ENCODE measurements around the gene AKAP1.
"Not testable (repeated sequence)": the region's sequence is repeated elsewhere in the genome, so short reads cannot be mapped to it uniquely, and the experiment has no call there.

Gene AKAP1

DNA sequence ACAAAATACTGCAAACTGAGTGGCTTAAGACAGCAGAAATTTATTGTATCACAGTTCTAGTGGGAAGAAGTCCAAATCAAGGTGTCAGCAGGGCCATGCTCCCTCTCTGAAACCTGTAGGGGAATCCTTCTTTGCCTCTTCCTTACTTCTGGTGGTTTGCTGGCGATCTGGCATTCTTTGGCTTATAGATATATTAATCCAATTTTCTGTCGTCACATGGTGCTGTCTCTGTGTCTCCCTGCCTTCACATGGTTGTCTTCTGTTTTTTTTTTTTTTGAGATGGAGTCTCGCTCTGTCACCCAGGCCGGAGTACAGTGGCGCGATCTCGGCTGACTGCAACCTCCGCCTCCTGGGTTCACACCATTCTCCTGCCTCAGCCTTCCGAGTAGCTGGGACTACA is 6.8 kb upstream of the AKAP1 start:
- no peak for DNase-seq

- DNase-seq: no peak
These were observed 4.3 kb upstream of the AKAP1 start for GRCh38 chr17:57080718-57081117.

DNA sequence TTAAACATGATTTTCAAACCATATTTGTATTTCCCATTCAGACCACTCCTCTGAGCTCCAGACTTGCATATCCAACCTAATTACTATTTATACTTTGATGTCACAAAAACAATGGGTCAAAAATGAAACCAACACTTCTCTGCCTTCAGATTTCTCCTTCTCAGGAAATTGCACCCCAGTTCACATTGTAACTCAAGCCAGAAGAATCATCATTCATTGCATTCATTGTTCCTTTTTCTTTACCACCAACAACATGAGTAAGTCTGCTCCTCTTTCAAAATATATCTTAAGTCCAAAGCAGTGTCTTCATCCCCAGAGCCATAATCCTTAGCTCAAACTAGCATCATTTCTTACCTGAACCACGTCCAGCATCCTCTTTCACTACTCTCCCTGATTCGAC is 2.6 kb upstream of the AKAP1 start:
- peak; percentile 59 to 64 for DNase-seq

DNA sequence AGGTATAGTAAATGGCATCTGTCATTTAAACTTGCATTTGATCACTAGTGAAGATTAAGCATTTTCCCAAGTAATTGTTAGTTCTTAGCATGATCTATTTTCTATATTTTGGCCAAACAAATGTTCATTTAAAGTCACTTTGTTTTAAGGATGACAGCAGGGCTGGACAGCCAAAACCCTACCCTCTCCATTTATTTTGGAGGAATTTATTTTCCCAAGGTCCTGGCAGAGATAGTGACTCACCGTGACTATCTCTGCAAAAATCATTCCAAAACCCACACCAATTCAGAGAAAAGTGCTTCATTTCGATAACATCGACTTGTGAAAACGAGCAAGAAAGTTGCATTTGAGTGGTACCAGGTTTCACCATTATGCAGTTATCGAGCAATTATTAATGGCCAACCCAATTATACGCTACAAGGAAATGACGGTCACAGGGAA is 665 bp upstream of the AKAP1 start:
- no peak for DNase-seq

- DNase-seq: peak; percentile 44 to 52
These were observed 512 bp downstream of the AKAP1 start for GRCh38 chr17:57085448-57086068.

- DNase-seq: peak; percentile 26 to 35
These were observed 1.3 kb downstream of the AKAP1 start for GRCh38 chr17:57086069-57086930.

GRCh38 chr17:57088298-57088697 is 3.3 kb downstream of the AKAP1 start:
- no peak for DNase-seq

DNA sequence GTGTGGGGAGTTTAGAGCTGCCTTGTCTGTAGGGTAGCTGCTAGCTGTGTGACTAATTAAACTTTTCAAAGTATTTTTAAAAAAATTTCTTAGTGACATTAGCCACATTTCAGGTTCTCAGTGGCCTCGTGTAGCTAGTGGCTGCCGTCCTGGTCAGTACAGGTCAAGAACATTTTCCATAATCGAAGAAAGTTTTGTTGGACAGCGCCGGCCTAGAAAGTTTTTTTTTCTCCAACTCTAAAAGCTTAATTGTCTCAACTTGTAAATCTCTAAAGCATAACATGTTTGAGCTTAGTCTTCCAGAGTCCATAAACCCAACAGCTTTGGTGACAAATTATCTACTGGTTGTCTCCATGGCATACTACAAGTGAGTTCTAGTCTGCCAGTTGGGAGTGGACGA is 4.3 kb downstream of the AKAP1 start:
- no peak for DNase-seq

DNA sequence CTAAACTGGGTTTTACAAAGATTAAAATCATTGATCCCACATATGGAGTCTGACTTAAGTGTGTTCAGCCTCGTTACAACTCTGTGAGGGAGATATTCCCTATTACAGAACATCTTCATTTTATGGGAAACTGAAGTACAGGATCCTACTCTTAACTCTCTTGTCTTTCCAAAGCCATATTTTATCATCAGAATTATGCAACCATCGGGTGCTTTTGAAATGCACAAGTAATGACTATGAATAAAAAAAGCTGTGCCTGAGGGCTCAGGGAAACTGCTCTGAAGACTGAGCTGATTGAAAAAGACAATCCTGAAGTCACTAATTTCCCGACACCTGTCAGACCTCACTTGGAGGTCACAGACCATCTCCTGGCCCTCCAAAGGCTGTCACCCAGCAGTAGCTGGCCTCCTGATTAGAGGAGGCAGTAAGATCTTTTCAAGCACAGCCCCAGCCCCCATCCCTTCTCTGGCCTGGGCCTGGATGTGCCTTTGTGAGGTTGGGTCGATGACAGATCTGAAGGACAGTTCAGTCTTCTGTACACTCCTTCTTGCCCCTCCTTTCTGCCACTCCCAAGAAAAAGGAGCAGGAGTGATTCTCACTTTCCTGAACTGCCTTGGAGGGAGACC is 5.6 kb downstream of the AKAP1 start:
- DNase-seq: peak; percentile 58 to 63

DNA sequence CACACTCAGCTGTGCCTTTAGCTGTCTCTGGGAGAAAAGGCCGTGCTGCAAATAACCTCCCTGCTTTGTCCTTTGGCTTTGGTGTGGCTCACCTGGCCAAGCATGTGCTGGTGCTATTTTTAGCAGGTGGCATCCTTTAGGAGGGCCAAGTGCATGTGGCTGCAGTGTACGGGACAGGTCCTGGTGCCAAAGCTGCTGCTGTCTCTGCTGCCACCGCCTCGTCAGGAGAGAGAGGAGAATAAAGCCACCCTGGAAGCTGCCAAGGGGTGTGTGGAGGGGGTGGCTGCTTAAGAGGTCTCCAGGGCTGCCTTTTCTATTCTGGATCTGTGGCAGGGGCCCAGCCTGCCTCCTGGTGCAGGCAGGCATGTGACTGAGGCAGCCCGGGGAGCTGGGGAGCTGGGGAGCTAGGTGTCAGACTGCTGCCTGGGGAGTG is 6.2 kb downstream of the AKAP1 start:
- DNase-seq: no peak

DNA sequence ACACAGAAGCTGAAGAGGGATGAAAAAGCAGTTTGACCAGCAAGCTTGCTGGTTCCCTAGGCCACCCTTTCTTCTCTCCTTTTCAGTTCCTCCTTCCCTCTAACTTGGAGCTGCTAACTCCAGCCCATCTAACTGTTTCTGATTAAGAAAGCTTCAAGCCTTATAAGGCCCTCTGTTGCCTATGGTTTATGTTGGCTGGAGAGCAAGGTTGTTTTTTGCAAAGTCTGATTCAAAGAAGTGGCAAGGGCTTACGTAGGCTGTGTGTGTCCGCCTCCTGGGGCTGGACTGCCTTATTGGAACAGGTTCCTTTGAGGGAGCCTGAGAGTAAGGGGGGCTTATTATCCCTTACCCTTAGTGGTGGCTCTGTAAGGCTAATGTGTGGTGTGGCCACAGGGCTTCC is 7.1 kb downstream of the AKAP1 start:
- peak; percentile 86 to 88 for DNase-seq

GRCh38 chr17:57092779-57093178 is 7.7 kb downstream of the AKAP1 start:
- no peak for DNase-seq

- no peak for DNase-seq
These were observed 11.6 kb downstream of the AKAP1 start for GRCh38 chr17:57096472-57097202.

DNA sequence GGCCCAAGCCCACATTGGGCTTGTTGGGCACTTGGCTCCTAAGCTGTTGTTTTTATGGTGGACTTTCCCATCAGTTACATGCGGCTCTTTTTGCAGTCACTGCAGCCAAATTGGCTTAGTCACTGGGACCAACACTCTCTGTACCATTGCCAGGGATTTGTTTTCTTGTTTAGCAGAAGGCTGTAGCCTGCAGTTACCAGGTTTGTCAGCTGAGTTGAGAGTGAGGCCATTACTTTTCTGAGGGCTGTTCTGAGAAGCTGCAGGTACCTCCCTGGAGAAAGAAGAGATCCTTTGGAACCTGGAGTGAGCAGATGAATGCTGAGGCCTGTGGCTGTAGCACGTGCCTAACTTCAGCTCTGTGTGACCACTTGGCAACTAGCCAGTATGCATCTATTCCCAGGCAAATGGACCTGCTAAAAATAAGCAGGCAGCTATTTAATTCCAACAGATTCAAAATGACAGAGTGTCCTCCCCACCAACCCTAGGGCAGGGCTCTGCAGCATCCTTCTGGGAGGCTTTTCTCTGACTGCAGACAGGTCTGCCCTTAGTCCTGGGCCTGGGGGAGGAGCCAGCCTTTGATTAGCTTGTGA is 12.9 kb downstream of the AKAP1 start:
- no peak for DNase-seq

GRCh38 chr17:57099165-57099564 is 14.1 kb downstream of the AKAP1 start:
- DNase-seq: no peak

- DNase-seq: peak; percentile 36 to 43
These were observed 17.1 kb downstream of the AKAP1 start for GRCh38 chr17:57102122-57102521.

DNA sequence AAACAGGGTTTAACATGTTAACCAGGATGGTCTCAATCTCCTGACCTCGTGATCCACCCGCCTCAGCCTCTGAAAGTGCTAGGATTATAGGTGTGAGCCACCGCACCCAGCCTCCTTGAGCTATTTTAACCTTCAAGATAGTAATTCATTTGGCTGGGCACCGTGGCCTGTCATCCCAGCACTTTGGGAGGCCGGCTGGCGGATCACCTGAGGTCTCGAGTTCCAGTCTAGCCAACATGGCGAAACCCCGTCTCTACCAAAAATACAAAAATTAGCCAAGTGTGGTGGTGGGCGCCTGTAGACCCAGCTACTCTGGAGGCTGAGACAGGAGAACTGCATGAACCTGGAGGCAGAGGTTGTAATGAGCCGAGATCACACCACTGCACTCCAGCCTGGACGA is 17.6 kb downstream of the AKAP1 start:
- not testable (repeated sequence) for DNase-seq

- DNase-seq: no peak
These were observed 19.6 kb downstream of the AKAP1 start for GRCh38 chr17:57104461-57105175.

- no peak for DNase-seq
These were observed 20.5 kb downstream of the AKAP1 start for GRCh38 chr17:57105591-57105990.

GRCh38 chr17:57106107-57106835 is 21.2 kb downstream of the AKAP1 start:
- no peak for DNase-seq

- DNase-seq: no peak
These were observed 21.9 kb downstream of the AKAP1 start for GRCh38 chr17:57106836-57107497.

Data from AML-193 (cell line).